LNCaP clone FGC (cell line): Measurements from ENCODE around the gene KIF1A.

Source experiments
- DNase-seq: peaks from one replicate; pipeline ENCODE4 v3.0.0-alpha.2; 2011; ENCODE audit warnings: low read depth
- H3K4me3 ChIP-seq: 2 replicates; pipeline ENCODE4 v1.5.1; 2011; ENCODE audit warnings: mild to moderate bottlenecking, low read depth, low read length, control low read depth
- CTCF ChIP-seq: IDR thresholded peaks from 2 replicates; pipeline ENCODE4 v1.5.1; 2012; ENCODE audit warnings: mild to moderate bottlenecking; ENCODE audit not compliant: control insufficient read depth, insufficient read depth; ENCODE audit errors: extremely low read depth

The KIF1A gene

GRCh38 chr2:240777456-240778212, 42.4 kb downstream of the KIF1A start:
- DNase-seq: no peak
- H3K4me3 ChIP-seq: no peak overlapping the region
- TF ChIP-seq CTCF: no peak

GRCh38 chr2:240775905-240776304, 44.1 kb downstream of the KIF1A start:
- TF ChIP-seq CTCF: no peak
- no peak overlapping the region for H3K4me3 ChIP-seq
- no peak for DNase-seq

GRCh38 chr2:240774856-240775255, 45.2 kb downstream of the KIF1A start:
- H3K4me3 ChIP-seq: no peak overlapping the region
- no peak for DNase-seq
- no peak for TF ChIP-seq CTCF

- no peak for TF ChIP-seq CTCF
- H3K4me3 ChIP-seq: no peak overlapping the region
- no peak for DNase-seq
Observed at GRCh38 chr2:240769096-240769495, 50.9 kb downstream of the KIF1A start.

GRCh38 chr2:240768216-240768615, 51.8 kb downstream of the KIF1A start:
- no peak for DNase-seq
- no peak overlapping the region for H3K4me3 ChIP-seq
- TF ChIP-seq CTCF: no peak

- no peak overlapping the region for H3K4me3 ChIP-seq
- no peak for DNase-seq
- TF ChIP-seq CTCF: no peak
Observed at GRCh38 chr2:240767341-240767740, 52.7 kb downstream of the KIF1A start.

GRCh38 chr2:240766072-240766471, 53.9 kb downstream of the KIF1A start:
- no peak for TF ChIP-seq CTCF
- H3K4me3 ChIP-seq: no peak overlapping the region
- DNase-seq: no peak
